GM21515 (cell line): ENCODE data around the gene CPNE5.
A peak's percentile ranks its signal among the peaks of the same experiment; 100 is the strongest.

ENCODE experiments used
- ATAC-seq: cut with Tn5 transposase; IDR thresholded peaks from one replicate; pipeline ENCODE4 v1.9.1; 2021; ENCODE audit not compliant: unreplicated experiment

Gene CPNE5

DNA sequence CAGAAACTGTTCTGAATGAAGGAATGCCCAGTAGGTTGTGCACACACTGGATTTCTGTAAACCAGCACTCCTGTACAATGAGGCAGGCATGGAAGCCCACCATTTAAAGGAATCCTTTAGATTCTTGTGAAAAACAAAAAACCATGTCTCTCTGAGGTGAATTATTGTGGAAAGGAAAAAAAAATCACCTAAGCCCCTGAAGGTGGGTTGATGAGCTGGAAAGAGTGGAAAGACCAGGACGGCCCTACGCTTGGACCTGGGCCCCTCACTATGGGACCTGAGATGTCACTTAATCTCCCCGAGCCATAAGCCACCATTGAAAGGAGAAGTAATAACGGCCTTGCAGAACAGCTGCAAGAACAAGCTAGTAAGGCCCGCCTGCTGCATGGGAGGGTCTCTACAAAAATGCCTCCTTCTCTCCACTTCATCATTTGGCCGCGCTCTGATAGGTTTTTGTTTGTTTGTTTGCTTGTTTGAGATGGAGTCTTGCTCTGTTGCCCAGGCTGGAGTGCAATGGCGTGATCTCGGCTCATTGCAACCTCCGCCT, 72.8 kb downstream of the CPNE5 start:
- ATAC-seq: no peak

GRCh38 chr6:36765594-36766398, 73.4 kb downstream of the CPNE5 start:
- peak; percentile 73 for ATAC-seq

DNA sequence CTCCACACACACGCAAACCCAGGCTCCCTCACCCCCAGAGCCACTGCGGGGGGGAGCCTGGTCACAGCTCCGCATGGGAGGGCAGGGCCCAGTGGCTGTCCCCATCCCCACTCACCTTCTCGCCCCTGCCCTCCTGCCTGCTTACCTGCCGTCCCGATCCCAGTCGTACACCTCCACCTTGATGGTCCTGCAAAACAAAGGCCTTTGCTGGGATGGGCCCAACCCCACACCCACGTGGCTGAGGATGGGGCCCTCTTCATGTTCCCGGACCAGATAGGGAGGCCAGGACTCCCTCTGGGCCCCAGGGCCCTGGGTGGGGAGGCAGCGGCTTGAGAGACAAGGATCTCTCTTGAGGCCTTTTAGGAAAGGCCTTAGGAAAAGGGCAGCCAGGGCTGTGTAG, 74.1 kb downstream of the CPNE5 start:
- ATAC-seq: no peak

DNA sequence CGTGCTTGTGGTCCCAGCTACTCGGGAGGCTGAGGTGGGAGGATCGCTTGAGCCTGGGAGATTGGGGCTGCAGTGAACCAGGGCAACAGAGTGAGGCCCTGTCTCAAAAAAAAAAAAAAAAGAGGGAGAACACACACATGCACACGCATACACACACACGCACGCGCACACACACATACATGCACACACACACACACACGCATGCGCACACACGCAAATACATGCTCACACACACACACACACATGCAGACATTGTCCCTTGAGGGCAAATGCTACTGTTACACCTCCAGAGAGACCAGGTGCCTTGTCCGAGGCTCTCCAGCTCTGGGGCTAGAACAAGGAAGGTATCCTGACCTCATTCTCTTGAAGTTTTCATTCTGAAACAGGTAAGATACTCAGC, 77.1 kb downstream of the CPNE5 start:
- no peak for ATAC-seq

- ATAC-seq: no peak
These were observed 78.4 kb downstream of the CPNE5 start for GRCh38 chr6:36760685-36761435.

DNA sequence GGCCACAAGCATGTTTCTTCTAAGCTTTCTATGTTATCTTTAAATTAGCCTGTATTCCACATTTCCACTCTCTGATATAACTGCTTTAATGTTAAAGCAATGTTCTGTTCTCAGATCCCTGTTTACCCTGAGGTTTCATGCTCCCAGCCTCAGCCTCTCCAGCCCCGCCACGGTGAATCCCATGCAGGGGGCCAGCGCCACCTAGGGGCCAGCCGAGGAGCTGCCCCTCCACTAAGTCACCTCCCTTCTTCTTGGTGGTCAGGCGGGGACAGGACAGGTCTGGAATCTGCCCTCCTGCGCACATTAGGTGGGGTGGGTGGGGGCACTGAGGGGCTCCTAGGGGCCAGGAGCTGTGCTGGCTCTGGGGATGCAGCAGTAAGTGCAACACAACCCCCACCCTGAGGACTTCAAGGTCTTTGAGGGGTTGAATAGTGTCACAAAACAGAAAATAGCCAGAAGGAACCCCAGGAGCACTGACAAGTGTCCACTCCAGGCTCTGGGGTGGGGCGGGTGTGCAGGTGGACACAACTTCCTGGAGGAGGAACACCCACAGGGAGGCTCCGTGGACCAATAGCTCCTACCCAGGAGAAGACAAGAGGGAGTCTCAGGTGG, 80.0 kb downstream of the CPNE5 start:
- ATAC-seq: no peak

GRCh38 chr6:36758516-36759147, 80.6 kb downstream of the CPNE5 start:
- no peak for ATAC-seq

GRCh38 chr6:36757943-36758508, 81.2 kb downstream of the CPNE5 start:
- no peak for ATAC-seq

GRCh38 chr6:36757206-36757605, 82.0 kb downstream of the CPNE5 start:
- ATAC-seq: no peak

GRCh38 chr6:36756786-36757185, 82.5 kb downstream of the CPNE5 start:
- ATAC-seq: no peak

DNA sequence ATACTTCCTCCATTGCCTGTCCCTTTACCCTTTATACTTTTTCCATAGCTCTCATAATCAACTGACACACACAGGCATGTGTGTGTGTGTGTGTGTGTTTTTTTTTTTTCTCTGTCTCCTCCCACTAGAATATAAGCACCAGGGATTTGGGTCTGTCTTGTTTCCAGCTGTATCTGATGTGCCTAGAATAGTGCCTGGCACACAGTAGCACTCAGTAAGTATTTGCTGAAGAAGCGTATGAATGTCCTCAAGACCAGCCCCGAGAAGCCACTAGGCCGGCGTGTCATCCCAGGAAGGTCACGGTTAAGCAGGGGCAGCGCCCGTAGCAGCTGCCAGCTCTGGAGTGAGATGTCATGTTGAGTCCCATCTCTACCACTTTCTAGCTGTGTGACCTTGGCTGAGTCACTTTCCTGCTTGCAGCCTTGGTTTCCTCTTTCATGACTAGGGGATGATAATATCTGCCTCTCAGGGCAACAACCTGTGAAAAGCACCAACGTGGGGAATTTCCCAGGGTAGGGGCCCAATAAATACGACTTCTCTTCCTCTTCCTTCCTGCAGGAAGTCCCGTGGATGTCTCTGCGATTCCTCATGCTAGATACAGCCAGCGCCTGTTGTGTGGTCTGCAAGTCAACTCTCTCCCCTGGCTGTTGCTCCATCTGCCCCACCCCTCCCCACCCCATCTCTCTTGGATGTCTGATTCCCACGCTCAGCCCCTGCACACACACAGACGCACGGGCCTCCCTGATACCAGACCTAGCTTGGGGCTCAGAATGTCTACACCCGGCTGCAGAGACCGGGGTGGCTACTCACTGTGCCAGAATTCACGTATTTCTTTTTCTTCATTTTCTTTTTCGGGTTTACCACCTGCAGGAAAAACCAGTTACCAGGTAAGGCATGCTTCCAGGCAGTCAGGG, 83.6 kb downstream of the CPNE5 start:
- ATAC-seq: no peak

GRCh38 chr6:36754582-36755434, 84.4 kb downstream of the CPNE5 start:
- no peak for ATAC-seq

GRCh38 chr6:36753671-36754405, 85.4 kb downstream of the CPNE5 start:
- no peak for ATAC-seq

DNA sequence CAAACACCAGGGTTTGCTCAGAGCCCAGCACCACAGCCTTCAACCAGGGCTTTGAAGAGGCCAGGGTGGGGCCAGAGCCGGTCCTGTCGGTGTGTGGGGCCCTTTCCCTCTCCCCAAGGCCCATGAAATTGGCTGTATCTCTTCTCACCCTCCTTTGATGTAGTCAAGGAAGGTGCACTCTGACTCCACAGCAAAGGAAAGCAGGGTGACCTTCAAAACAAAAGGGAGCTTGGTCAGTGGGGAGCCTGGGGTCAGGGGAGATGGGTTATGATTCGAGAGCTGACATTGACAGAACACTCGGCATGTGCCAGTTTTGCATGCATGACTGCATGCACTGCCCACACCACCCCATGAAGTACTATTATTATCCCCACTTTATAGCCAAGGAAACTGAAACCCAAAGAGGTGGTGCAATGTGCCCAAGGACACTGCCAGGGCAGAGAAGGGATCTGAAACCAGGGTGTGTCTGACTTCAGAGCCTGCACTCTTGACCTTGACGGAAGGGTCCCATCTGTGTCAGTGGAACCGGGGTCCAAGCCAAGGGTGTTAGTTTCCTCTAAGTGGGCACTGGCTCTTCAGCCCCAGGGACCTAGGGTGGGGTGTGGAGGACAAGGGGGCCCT, 86.2 kb downstream of the CPNE5 start:
- no peak for ATAC-seq

- no peak for ATAC-seq
These were observed 86.9 kb downstream of the CPNE5 start for GRCh38 chr6:36752187-36752885.

- no peak for ATAC-seq
These were observed 87.4 kb downstream of the CPNE5 start for GRCh38 chr6:36751833-36752186.

- no peak for ATAC-seq
These were observed 88.2 kb downstream of the CPNE5 start for GRCh38 chr6:36751091-36751490.
